GM10847 (cell line): Measurements from ENCODE around the gene TM2D1.

Experiments
- POLR2A ChIP-seq: IDR thresholded peaks from 2 replicates; pipeline ENCODE4 v1.6.1; 2011; ENCODE audit not compliant: insufficient read length; ENCODE audit errors: extremely low read depth

TM2D1 gene

GRCh38 chr1:61740751-61741700, 16.1 kb upstream of the TM2D1 start:
- TF ChIP-seq POLR2A = no peak

GRCh38 chr1:61732726-61733125, 7.8 kb upstream of the TM2D1 start:
- no peak for TF ChIP-seq POLR2A

- no peak for TF ChIP-seq POLR2A
These were observed 2.6 kb upstream of the TM2D1 start for GRCh38 chr1:61727544-61727943.

- TF ChIP-seq POLR2A = no peak
These were observed 482 bp downstream of the TM2D1 start for GRCh38 chr1:61724506-61724812.

GRCh38 chr1:61711969-61712368, 13.0 kb downstream of the TM2D1 start:
- no peak for TF ChIP-seq POLR2A

- no peak for TF ChIP-seq POLR2A
These were observed 15.0 kb downstream of the TM2D1 start for GRCh38 chr1:61709908-61710289.

- TF ChIP-seq POLR2A = no peak
These were observed 15.7 kb downstream of the TM2D1 start for GRCh38 chr1:61708953-61709907.

GRCh38 chr1:61699911-61700851, 24.8 kb downstream of the TM2D1 start:
- TF ChIP-seq POLR2A = no peak

GRCh38 chr1:61692155-61692800, 32.7 kb downstream of the TM2D1 start:
- TF ChIP-seq POLR2A = no peak

- no peak for TF ChIP-seq POLR2A
These were observed 37.0 kb downstream of the TM2D1 start for GRCh38 chr1:61687901-61688300.

GRCh38 chr1:61682891-61683290, 42.0 kb downstream of the TM2D1 start:
- TF ChIP-seq POLR2A = no peak

- TF ChIP-seq POLR2A = no peak
These were observed 44.4 kb downstream of the TM2D1 start for GRCh38 chr1:61680500-61680899.

GRCh38 chr1:61674221-61674620, 50.7 kb downstream of the TM2D1 start:
- no peak for TF ChIP-seq POLR2A

- no peak for TF ChIP-seq POLR2A
These were observed 52.6 kb downstream of the TM2D1 start for GRCh38 chr1:61672376-61672775.

- TF ChIP-seq POLR2A = no peak
These were observed 54.5 kb downstream of the TM2D1 start for GRCh38 chr1:61670445-61670844.

- TF ChIP-seq POLR2A = no peak
These were observed 54.9 kb downstream of the TM2D1 start for GRCh38 chr1:61670016-61670415.
